H1 (cell line): ENCODE data around the gene KDM8.

Experiments used
- CEBPB ChIP-seq: IDR thresholded peaks from 2 replicates; pipeline ENCODE4 v1.6.1; 2012; ENCODE audit warnings: low read depth, low read length
- CTCF ChIP-seq, 3 experiments: IDR thresholded peaks; 1 replicate in 2 of 3; 2 replicates in 1 of 3; pipeline versions ENCODE4 v1.5.1 to v1.6.1; 2011; ENCODE audit warnings: low read length in 3 of 3, mild to moderate bottlenecking in 3 of 3, inconsistent platforms in 2 of 3, low read depth in 1 of 3, moderate library complexity in 1 of 3; ENCODE audit not compliant: insufficient read depth in 1 of 3; ENCODE audit errors: control extremely low read depth in 1 of 3
- EP300 ChIP-seq, 2 experiments: IDR thresholded peaks; 1 replicate in 1 of 2; 2 replicates in 1 of 2; pipeline ENCODE4 v1.6.1; 2011 to 2012; ENCODE audit warnings: low read depth in 2 of 2, low read length in 2 of 2, mild to moderate bottlenecking in 2 of 2, borderline replicate concordance in 1 of 2, inconsistent platforms in 1 of 2, moderate library complexity in 1 of 2
- EZH2 ChIP-seq: fragments of 200-600 bp; sonication (generic); IDR thresholded peaks from 2 replicates; pipeline ENCODE4 v1.7.1; 2012; ENCODE audit warnings: low read depth, mild to moderate bottlenecking, moderate library complexity, low read length, inconsistent platforms; ENCODE audit not compliant: severe bottlenecking
- KDM4A ChIP-seq: IDR thresholded peaks from one replicate; pipeline ENCODE4 v1.7.1; 2012; ENCODE audit warnings: low read depth, mild to moderate bottlenecking, moderate library complexity, low read length, inconsistent platforms; ENCODE audit not compliant: severe bottlenecking
- POLR2A ChIP-seq, 2 experiments: IDR thresholded peaks; 1 replicate in 1 of 2; 2 replicates in 1 of 2; pipeline ENCODE4 v1.6.1; 2011; ENCODE audit warnings: low read depth in 2 of 2, low read length in 2 of 2, mild to moderate bottlenecking in 2 of 2; ENCODE audit errors: control extremely low read depth in 1 of 2
- POLR2AphosphoS5 ChIP-seq: IDR thresholded peaks from 2 replicates; pipeline ENCODE4 v1.6.1; 2011; ENCODE audit warnings: low read depth, low read length
- RNF2 ChIP-seq: fragments of 200-900, 300-1000 bp; sonication (generic); IDR thresholded peaks from 2 replicates; pipeline ENCODE4 v1.7.1; 2016; ENCODE audit warnings: borderline replicate concordance, low read depth, mild to moderate bottlenecking, antibody characterized with exemption, low read length; ENCODE audit not compliant: poor library complexity, severe bottlenecking; ENCODE audit errors: missing control alignments
- SP1 ChIP-seq: IDR thresholded peaks from 2 replicates; pipeline ENCODE4 v1.6.1; 2011; ENCODE audit warnings: low read depth, low read length
- TAF7 ChIP-seq: optimal IDR thresholded peaks from 2 replicates; pipeline ENCODE3; 2011; ENCODE audit warnings: low read depth, mild to moderate bottlenecking, inconsistent platforms, low read length, moderate library complexity, borderline replicate concordance

GRCh38 chr16:27235938-27236245 is 32.6 kb downstream of the KDM8 start:
- TF ChIP-seq TAF7 (no peak), POLR2AphosphoS5 (no peak), EP300 (IDR thresholded peaks at IDR 0.05; ENCODE audit: borderline replicate concordance in 1 of 2, low read depth in 2 of 2, low read length in 2 of 2) (no peak), POLR2A (IDR thresholded peaks at IDR 0.05; ENCODE audit: control extremely low read depth in 1 of 2, low read depth in 2 of 2, low read length in 2 of 2) (no peak), CTCF (IDR thresholded peaks at IDR 0.05; ENCODE audit: control extremely low read depth in 1 of 3, insufficient read depth in 1 of 3, low read depth in 1 of 3, low read length in 3 of 3) (no peak), CEBPB (no peak), SP1 (no peak), RNF2 (no peak), EZH2 (no peak), KDM4A (no peak)
